ENCODE results near the gene EPHA6.
"Not testable (repeated sequence)": the region's sequence is repeated elsewhere in the genome, so short reads cannot be mapped to it uniquely, and the experiment has no call there.

EPHA6 gene

DNA sequence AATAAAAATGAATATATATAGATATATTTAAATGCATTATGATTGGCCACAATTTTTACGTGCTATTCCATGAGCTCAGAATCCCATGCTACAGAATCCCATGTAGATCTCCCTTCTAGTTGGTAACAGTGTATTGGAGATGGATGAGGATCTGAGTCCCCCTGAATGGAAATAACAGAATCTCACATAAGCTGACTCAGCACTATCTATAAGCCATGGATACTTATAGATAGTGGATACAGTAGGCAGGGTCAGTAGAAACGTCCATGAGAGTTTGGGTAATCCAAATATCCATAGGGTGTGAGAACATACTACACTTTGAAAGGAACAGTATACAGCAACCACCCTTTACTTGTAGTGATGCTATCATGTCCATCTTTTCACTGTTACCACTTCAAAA is 375.4 kb downstream of the EPHA6 start:
- DNase-seq: no peak

DNA sequence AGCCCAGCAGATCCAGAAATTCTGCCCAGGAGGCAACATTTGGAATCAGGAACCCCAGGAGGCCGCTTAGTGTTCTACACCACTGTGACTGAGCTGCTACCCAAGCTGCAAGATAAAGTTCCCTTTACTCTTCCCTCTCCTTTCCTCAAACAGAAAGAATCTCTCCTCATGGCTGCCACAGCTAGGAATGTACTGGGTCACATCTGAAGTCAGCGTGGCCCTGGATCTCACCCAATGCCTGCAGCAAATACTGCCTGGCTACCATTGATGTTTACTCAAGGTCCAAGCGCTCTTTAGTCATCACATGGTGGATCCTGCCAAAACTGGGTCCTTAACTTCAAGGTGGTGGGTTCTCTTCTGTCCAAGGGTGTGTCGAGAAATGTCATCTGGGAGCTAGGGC is 382.7 kb downstream of the EPHA6 start:
- no peak for DNase-seq

DNA sequence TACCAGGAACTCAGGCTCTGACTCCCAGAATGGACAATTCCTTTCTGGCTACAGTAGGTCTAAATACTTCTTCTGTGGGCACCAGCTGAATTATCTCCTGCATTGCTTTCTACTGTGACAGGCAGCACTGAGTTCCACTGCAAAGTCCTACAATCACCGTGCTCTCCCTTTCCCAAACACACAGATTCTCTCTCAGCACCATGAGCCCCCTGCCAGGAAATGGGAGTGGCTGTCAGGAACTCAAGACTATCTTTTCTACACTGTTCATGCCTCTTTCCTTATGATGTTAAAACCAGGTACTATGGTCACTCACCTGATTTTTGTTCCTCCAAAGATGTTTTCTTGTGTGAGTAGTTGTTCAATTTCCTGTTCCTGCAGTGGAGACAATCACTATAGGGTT is 383.4 kb downstream of the EPHA6 start:
- DNase-seq: no peak

DNA sequence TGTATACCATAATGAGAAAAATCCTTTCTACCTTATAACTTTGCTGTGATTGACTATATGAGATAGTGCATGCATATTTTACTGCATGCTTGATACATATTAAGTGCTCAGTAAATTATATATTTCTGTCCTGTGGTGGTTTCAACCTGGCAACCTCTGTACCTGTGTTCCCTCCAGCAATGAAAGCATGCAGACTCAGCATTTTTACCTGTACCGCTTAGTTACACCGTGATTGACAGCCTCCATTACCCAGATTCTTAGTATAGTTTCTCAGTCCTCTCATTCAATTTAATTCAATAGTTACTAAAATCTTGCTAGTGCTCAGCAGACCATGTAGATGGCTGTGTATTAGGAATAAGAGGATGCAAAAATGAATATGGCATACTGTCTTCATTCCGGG is 386.0 kb downstream of the EPHA6 start:
- no peak for DNase-seq

DNA sequence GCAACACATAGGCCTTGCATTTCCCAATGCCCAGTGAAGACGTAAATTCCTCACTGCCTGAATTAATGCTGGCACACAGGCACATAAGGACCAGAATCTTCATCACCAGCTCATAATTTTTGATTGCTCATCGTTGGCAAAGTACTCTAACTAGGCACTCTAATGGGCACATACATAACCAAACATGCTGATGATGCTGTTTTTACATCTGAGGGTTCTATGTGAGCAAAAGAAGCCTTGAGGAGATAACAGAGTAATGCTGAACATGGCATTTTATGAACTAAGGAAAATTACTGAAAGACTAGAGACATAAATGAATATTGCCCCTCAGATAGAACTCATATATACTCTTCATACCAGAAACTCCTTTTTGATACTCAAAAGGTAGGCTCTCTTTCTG is 387.4 kb downstream of the EPHA6 start:
- no peak for DNase-seq

DNA sequence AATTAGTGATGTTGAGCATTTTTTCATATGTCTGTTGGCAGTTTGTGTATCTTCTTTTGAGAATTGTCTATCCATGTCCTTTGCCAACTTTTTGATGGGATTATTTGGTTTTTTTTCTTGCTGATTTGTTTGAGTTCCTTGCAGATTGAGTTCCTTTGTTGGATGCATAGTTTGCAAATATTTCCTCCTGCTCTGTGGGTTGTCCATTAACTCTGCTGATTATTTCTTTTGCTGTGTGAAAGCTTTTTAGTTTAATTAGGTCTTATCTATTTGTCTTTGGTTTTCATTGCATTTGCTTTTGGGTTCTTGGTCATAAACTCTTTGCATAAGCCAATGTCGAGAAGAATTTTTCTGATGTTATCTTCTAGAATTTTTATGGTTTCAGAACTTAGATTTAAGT is 414.6 kb downstream of the EPHA6 start:
- no peak for DNase-seq

DNA sequence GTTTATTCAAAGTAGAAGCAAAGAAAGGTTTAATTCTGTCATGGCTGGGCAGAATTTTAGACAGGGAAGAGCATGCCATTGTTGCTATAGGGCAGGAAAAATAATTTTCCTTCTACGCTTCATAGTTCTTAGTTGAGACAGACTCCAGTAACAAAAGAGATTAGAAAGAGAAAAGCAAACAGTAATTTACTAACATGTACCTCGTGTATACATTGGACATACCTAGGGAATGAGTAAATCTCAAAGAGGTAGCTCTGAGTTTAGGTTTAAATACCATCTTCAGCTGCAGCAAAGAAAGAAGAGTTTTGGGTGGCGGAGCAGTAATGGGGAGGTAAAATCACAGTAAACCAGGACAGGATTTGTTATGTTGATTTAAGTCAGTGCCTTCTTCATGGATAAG is 416.1 kb downstream of the EPHA6 start:
- DNase-seq: no peak

DNA sequence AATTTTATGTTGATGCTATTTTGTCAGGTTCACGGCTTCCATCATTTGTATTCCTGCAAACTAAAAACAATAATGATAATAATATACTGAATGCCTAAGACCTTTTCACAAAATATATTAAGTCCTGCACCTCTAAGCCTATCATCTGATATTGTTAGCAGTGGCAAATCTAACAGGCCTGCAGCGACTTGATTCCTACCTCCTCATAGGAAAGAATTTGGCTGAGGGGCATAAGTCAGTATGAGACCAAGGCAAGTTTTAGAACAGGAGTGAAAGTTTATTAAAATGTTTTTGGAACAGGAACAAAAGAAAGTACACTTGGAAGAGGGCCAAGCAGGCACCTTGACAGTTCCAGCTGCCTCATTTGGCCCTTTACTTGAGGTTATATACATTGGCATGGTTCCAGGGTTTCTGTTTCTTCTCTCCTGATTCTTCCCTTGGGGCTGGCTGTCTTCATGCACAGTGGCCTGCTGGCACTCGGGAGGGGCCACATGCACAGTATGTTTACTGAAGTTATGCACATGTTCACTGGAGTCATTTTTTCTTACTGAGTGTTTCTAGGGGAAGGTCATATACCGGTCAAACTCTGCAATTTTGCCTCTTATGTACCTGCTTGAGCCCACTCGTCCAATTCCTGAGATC is 418.1 kb downstream of the EPHA6 start:
- peak; percentile 41 for DNase-seq

DNA sequence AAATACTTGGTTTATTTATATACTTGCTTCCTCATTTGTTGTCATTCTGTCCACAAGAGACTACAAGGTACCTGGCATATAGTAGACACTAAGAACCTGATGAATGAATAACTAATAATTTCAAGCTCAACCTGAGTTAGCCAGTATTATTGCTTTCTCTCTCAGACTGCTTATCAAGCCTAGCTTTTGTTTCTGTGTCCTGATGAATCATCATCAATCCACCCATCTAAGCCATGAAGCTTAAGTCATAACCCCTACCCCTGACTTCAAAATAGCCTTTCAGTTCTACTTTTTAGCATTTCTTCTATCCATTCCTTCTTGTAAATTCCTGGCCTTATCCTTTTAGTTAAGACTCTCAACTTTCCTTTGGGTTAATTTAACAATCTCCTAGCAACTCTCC is 420.8 kb downstream of the EPHA6 start:
- DNase-seq: no peak

DNA sequence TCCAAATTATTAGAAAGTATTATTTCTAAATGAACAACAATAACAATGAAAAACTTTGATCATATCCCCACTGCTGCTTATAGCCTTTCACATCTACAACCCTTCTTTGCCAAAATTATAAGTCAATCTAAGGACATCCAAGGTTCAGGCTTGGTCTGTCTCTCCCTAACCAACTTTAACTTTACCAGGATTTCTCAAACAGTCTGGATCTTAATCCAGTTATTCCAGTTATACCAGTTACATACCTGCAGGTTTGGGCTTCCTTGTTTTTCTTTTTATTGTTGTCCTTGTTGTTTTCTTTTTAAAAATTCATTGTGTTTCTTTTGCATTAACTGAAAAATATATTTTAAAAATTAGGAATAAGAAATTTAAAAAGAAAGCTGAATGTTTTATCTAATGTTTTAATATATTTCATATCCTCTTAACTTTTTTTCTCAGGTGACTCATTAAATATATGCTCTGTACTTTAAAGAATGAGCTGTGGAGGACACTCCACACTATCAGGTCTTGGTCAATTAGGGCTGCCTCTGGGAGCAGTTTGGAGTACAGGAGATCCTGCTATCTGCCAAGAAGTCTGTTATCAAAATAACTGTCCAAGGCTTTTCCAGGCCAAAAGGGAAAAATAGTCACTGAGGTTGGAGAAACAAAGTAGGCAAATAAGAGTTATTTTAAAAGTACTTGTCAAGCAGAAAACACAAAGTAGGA is 421.4 kb downstream of the EPHA6 start:
- DNase-seq: no peak

DNA sequence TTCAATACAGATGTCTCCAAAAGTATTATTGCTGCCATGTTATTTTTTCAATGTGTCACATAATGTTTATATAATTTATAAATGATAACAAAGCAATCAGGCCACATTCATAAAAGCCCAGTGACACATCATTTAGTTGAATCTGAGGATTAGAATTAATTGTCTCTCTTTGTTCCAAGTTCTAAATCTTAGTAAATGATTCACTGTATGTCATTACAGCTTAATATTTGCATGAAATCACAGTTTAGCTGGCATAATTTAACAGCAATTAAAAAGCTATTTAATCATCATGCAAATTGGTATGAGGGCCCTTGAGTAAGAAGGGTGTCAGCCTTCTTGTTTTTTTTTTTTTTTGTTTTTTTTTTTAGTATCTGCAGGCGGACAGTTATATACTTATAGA is 427.0 kb downstream of the EPHA6 start:
- no peak for DNase-seq

DNA sequence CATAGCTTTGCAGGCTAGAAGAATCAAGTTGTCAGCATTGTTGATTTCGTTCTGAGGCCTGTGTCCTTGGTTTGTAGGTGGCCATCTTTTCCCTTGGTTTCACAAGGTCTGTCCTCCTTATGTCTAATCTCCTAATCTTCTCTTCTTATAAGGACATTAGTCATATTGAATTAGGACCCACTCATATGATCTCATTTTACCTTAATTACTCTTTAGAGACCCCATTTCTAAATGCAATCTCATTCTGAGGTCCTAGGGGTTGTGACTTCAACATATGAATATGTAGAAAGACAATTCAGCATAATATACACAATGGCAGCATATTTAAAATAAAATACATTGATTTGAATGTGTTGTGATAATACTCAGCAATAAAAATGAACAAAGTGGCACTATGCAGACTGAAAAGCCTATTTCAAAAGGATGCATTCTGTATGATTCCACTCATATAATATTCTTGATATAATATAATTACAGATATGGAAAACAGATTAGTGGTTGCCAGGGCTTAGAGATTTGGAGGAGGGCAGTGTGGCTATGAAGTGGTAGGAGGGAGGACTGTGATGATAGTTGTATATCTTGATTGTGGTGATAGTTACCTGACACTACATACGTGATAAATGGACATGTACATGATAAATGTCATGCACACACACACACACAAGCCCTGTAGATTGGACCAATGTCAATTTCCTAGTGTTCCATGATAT is 431.0 kb downstream of the EPHA6 start:
- no peak for DNase-seq

DNA sequence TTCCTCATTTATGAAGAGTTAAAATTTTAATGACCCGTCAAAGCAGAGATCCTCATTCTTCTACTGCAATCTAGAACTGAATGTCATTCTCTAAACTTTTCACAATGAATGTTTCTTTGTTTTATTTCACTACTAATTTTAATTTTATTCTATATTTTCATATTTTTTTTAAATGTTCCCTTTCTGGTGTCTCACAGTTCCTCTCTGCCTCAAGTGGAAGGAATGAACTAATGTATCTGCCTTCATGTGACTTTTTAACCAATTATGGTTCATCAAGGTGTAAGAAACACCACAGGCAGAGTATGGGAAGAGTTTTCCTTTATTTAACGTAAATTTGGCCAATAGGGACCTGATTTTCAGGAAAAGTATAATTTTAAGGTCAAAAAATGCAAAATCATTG is 441.7 kb downstream of the EPHA6 start:
- DNase-seq: no peak

DNA sequence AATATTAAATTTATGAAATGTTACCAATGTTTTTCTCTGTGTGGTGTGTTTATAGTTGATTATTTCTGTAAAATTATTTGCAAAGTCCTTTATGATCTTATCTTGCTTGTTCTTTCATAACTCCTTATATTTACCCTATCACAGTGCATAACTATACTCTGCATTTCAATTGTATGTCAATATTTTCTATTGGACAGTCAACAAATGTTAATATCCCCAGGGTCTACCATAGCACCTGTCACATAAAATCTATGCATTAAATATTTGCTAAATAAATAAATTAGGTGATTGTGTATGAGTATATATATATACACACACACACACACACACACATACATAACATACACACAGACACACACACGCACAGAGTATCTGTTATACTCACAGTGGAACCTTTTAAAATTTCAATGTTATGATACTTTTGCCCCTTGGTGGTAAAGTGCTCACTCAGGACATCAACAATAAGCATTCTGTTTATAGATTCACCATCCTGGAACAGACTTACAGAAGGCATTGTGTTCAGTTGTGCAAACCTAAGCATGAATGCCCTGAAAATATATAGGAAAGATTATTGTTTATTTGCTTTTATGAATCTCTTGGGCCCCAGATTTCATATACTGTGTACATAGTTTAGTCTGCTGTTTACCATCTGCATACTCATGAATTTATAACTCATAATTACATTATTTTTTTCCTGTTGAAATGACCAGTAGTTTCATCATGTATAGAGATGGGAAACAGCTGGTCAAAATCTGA is 443.7 kb downstream of the EPHA6 start:
- no peak for DNase-seq

DNA sequence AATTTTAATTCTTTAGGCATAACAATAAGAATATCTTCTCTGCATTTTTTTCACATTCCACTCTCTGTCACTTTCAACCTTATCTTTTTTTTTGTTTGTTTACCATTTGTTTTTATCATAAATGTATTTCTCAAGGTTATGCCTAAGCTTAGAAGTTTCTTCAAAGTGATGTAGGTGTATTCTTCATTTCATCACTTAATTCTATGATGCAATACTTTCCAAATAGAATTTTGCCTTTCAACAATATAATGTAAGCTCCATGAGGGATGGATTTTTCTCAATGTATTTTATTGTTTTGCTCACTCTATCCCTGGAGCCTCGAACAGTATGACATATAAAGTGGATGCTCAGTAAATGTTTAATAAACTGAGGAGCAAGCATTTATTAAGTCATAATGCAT is 444.9 kb downstream of the EPHA6 start:
- DNase-seq: no peak

DNA sequence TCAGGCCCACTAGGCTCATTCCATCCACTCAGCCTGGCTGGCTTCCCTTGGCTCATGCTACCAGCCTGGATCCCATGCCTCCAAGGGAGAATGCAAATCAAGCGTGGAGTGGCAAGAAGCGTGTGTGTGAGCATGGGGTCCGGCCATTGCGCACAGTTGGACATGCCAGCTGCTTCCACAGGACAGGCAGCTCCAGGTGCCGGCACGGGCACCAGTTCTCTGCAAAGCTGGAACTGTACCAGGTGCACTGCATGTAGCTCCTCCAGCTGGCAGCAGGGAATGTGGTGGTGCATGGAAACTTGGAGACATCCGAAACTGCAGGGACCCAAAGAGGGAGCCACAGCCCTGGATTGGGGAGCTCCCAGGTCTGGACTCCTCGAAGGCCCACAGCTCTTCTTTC is 449.8 kb downstream of the EPHA6 start:
- no peak for DNase-seq

DNA sequence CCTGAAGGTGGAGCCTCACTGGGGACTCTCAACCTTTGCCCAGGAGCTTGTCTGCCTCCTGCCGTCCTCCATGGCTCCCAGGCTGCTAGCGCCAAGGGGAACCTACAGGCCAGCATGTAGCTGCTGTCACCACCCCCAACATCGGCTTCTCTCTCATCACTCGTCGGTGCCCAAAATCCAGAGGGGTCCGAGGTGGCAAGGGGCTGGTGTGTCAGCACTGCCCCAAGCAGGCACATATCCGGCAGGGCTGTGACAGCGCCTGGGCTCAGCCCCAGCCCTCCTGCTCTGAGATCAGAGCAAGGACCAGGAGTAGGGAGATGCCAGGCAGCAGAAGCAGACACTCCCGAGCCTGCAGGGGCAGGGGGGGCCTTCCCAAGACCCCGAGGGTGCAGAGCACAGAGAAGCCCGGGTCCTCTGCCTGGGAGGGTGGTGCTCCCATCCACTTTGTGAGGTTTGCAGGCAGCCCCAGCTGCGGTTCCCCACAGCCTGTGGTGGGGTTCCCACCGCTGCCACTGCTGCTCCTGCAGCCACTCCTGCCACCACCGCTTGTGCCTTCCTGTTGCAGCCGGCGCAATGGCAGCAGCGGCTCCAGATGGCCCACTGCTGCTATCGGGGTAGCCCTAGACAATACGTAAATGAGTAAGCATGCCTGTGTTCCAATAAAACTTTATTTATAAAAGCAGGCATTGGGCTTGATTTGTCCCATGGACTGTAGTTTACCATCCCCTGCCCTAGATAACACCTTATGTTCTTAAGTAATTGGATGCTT is 451.0 kb downstream of the EPHA6 start:
- DNase-seq: no peak

DNA sequence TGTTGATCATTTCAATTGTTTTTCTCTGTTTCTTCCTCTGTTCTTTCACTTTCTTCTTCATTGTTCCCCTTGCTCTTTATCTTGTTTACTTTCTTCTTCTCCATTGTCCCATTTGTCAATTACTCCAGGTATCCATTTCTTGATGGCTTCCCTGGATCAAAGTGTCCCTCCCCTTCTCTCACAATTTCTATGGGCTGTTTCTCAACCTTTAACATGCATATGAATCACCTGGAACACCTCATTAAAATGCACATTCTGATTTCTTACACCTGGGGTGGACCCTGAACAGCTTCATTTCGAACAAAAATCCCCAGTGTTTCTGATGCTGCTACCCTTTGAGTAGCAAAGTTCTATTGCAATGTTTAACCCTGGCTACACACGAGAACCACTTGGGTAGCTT is 454.8 kb downstream of the EPHA6 start:
- DNase-seq: no peak

DNA sequence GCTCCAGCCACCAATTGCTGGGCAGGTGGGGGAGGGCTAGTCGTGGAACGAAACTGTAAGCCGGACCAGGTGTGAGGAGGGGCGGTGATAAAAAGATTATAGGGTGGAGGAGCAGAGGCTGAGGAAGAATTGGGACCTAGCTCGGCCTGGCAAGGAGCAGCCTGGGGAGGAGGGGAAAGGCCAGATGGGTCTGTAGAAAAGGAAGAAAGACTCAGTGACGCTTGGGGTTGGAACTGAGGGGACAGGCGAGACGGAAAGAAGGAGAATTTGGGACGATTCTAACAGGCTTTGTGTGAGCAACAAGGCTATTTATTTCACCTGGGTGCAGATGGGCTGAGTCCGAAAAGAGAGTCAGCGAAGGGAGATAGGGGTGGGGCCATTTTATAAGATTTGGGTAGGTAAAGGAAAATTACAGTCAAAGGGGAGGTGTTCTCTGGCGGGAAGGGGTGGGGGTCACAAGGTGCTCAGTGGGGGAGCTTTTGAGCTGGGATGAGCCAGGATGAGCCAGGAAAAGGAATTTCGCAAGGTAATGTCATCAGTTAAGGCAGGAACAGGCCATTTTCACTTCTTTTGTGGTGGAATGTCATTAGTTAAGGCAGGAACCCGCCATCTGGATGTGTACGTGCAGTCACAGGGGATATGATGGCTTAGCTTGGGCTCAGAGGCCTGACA is 462.6 kb downstream of the EPHA6 start:
- not testable (repeated sequence) for DNase-seq

DNA sequence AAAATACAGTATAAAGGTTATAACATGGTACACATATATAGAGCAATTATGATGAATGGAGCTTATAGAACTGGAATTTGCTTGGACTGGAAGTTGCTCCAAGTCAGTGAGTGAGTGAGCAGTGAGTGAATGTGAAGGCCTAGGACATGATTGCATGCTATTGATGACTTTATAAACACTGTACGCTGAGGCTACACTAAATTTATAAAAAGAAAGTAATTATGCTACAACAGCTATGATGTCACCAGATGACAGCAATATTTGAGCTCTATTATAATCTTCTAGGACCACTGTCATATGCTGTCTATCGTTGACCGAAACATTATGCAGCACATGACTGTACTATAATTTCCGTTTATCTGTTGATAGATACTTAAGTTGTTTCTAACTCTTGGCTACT is 463.3 kb downstream of the EPHA6 start:
- no peak for DNase-seq

DNA sequence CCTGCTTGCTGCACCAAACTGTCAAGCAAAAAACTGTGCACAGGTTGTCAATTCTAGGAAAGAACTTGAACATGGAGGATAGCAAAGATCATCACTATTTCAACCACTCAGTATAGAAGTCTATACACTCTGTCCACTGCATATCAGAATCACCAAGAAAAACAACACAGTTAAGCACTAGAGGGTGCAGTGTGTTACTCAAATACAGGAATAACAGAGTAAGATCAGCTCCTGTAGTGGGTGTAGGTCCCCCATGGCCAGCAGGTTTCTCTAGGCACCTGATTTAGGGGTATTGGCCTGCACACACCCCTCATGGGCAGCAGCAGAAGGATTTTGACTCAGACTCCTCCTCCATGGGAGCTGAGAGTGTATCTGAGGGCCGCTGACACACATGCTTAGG is 464.1 kb downstream of the EPHA6 start:
- DNase-seq: no peak

DNA sequence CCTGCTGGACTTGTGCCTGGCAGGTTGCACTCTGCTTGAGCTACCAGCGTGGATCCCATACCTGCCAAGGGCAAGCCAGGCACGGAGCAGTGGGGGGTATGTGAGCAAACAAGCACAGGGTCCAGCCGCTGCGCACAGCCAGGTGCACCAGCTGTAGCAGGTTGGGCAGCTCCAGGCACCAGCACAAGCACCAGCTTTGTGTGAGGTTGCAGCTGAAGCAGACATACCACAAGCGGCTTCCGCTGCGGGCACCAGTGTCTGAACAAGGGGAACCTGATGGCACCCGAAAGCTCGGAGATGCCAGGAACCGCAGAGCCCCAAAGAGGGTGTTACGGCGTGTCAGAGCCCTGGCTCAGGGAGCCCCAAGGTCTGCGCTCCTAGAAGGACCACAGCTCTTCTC is 477.5 kb downstream of the EPHA6 start:
- peak; percentile 78 for DNase-seq
